ENCODE measurements around the gene PHLPP1.
A peak's percentile ranks its signal among the peaks of the same experiment; 100 is the strongest.

Gene PHLPP1

GRCh38 chr18:62771494-62772270 is 56.3 kb downstream of the PHLPP1 start:
- H3K4me3 Mint-ChIP-seq, result no peak overlapping the region
- no peaks in the 10 kb centered on the region for H3K27me3 Mint-ChIP-seq
- H3K27ac Mint-ChIP-seq, result no peak overlapping the region
- no peaks in the 10 kb centered on the region for H3K36me3 Mint-ChIP-seq
- peaks cover 19% of the 10 kb centered on the region for H3K4me1 Mint-ChIP-seq
- H3K9me3 Mint-ChIP-seq, result no peaks in the 10 kb centered on the region
- peak; percentile 57 for ATAC-seq

- H3K36me3 Mint-ChIP-seq, result no peaks in the 10 kb centered on the region
- no peak for ATAC-seq
- H3K4me1 Mint-ChIP-seq, result peaks cover 19% of the 10 kb centered on the region
- no peak overlapping the region for H3K27ac Mint-ChIP-seq
- no peak overlapping the region for H3K4me3 Mint-ChIP-seq
- no peaks in the 10 kb centered on the region for H3K9me3 Mint-ChIP-seq
- H3K27me3 Mint-ChIP-seq, result no peaks in the 10 kb centered on the region
Measured at GRCh38 chr18:62772860-62773584, 57.7 kb downstream of the PHLPP1 start.

GRCh38 chr18:62773691-62774090 is 58.4 kb downstream of the PHLPP1 start:
- H3K4me3 Mint-ChIP-seq, result no peak overlapping the region
- peaks cover 15% of the 10 kb centered on the region for H3K4me1 Mint-ChIP-seq
- H3K27me3 Mint-ChIP-seq, result no peaks in the 10 kb centered on the region
- H3K36me3 Mint-ChIP-seq, result no peaks in the 10 kb centered on the region
- no peaks in the 10 kb centered on the region for H3K9me3 Mint-ChIP-seq
- ATAC-seq, result no peak
- H3K27ac Mint-ChIP-seq, result no peak overlapping the region

GRCh38 chr18:62776024-62776570 is 60.8 kb downstream of the PHLPP1 start:
- no peak for ATAC-seq
- Mint-ChIP-seq H3K36me3 (no peaks in the 10 kb centered on the region), H3K9me3 (no peaks in the 10 kb centered on the region), H3K27me3 (no peaks in the 10 kb centered on the region), H3K27ac (no peak overlapping the region), H3K4me1 (peaks cover 29% of the 10 kb centered on the region), H3K4me3 (no peak overlapping the region)

- no peaks in the 10 kb centered on the region for H3K9me3 Mint-ChIP-seq
- H3K27ac Mint-ChIP-seq, result no peak overlapping the region
- no peak for ATAC-seq
- H3K4me3 Mint-ChIP-seq, result no peak overlapping the region
- no peaks in the 10 kb centered on the region for H3K36me3 Mint-ChIP-seq
- no peaks in the 10 kb centered on the region for H3K27me3 Mint-ChIP-seq
- peaks cover 22% of the 10 kb centered on the region for H3K4me1 Mint-ChIP-seq
Measured at GRCh38 chr18:62777814-62778213, 62.5 kb downstream of the PHLPP1 start.

GRCh38 chr18:62778976-62779869 is 63.9 kb downstream of the PHLPP1 start:
- no peaks in the 10 kb centered on the region for H3K36me3 Mint-ChIP-seq
- H3K4me1 Mint-ChIP-seq, result peaks cover 32% of the 10 kb centered on the region
- H3K4me3 Mint-ChIP-seq, result peak overlapping the region; percentile 29
- no peaks in the 10 kb centered on the region for H3K9me3 Mint-ChIP-seq
- H3K27me3 Mint-ChIP-seq, result no peaks in the 10 kb centered on the region
- peak overlapping the region; percentile 15 for H3K27ac Mint-ChIP-seq
- peak; percentile 76 for ATAC-seq

- no peaks in the 10 kb centered on the region for H3K9me3 Mint-ChIP-seq
- no peak overlapping the region for H3K4me3 Mint-ChIP-seq
- no peak overlapping the region for H3K27ac Mint-ChIP-seq
- H3K4me1 Mint-ChIP-seq, result peaks cover 49% of the 10 kb centered on the region
- H3K27me3 Mint-ChIP-seq, result no peaks in the 10 kb centered on the region
- H3K36me3 Mint-ChIP-seq, result no peaks in the 10 kb centered on the region
- no peak for ATAC-seq
Measured at GRCh38 chr18:62781262-62781661, 65.9 kb downstream of the PHLPP1 start.

- H3K27ac Mint-ChIP-seq, result no peak overlapping the region
- H3K36me3 Mint-ChIP-seq, result no peaks in the 10 kb centered on the region
- peaks cover 49% of the 10 kb centered on the region for H3K4me1 Mint-ChIP-seq
- no peak overlapping the region for H3K4me3 Mint-ChIP-seq
- no peak for ATAC-seq
- no peaks in the 10 kb centered on the region for H3K9me3 Mint-ChIP-seq
- H3K27me3 Mint-ChIP-seq, result no peaks in the 10 kb centered on the region
Measured at GRCh38 chr18:62781893-62782292, 66.6 kb downstream of the PHLPP1 start.

GRCh38 chr18:62784338-62784965 is 69.1 kb downstream of the PHLPP1 start:
- Mint-ChIP-seq H3K27me3 (no peaks in the 10 kb centered on the region), H3K36me3 (no peaks in the 10 kb centered on the region), H3K27ac (peak overlapping the region; percentile 68), H3K9me3 (no peaks in the 10 kb centered on the region), H3K4me1 (peaks cover 33% of the 10 kb centered on the region), H3K4me3 (peak overlapping the region; percentile 32)
- ATAC-seq, result peak; percentile 80

GRCh38 chr18:62784966-62785413 is 69.6 kb downstream of the PHLPP1 start:
- no peaks in the 10 kb centered on the region for H3K36me3 Mint-ChIP-seq
- peaks cover 28% of the 10 kb centered on the region for H3K4me1 Mint-ChIP-seq
- H3K9me3 Mint-ChIP-seq, result no peaks in the 10 kb centered on the region
- peak overlapping the region; percentile 68 for H3K27ac Mint-ChIP-seq
- no peak for ATAC-seq
- no peaks in the 10 kb centered on the region for H3K27me3 Mint-ChIP-seq
- H3K4me3 Mint-ChIP-seq, result peak overlapping the region; percentile 11

GRCh38 chr18:62786689-62787088 is 71.3 kb downstream of the PHLPP1 start:
- H3K36me3 Mint-ChIP-seq, result no peaks in the 10 kb centered on the region
- ATAC-seq, result no peak
- H3K27ac Mint-ChIP-seq, result no peak overlapping the region

GRCh38 chr18:62788111-62788510 is 72.8 kb downstream of the PHLPP1 start:
- Mint-ChIP-seq H3K36me3 (no peaks in the 10 kb centered on the region), H3K27ac (no peak overlapping the region), H3K9me3 (no peaks in the 10 kb centered on the region), H3K4me1 (peaks cover 36% of the 10 kb centered on the region), H3K27me3 (no peaks in the 10 kb centered on the region), H3K4me3 (no peak overlapping the region)
- no peak for ATAC-seq

More at GRCh38 chr18:62786689-62787088, 71.3 kb downstream of the PHLPP1 start:
- Mint-ChIP-seq H3K4me3 (no peak overlapping the region), H3K9me3 (no peaks in the 10 kb centered on the region), H3K27me3 (no peaks in the 10 kb centered on the region), H3K4me1 (peaks cover 36% of the 10 kb centered on the region)

GRCh38 chr18:62788876-62789275 is 73.5 kb downstream of the PHLPP1 start:
- Mint-ChIP-seq H3K36me3 (no peaks in the 10 kb centered on the region), H3K27me3 (no peaks in the 10 kb centered on the region), H3K4me1 (peaks cover 29% of the 10 kb centered on the region), H3K9me3 (no peaks in the 10 kb centered on the region), H3K27ac (no peak overlapping the region), H3K4me3 (no peak overlapping the region)
- no peak for ATAC-seq

GRCh38 chr18:62790871-62791772 is 75.8 kb downstream of the PHLPP1 start:
- Mint-ChIP-seq H3K4me1 (peaks cover 14% of the 10 kb centered on the region), H3K36me3 (no peaks in the 10 kb centered on the region), H3K27me3 (no peaks in the 10 kb centered on the region), H3K27ac (no peak overlapping the region), H3K4me3 (no peak overlapping the region), H3K9me3 (no peaks in the 10 kb centered on the region)
- ATAC-seq, result no peak
